Measurements from ENCODE around the gene TMEM94. TPM values are rescaled to one million over a fixed set of nuclear protein-coding genes. Genes with fewer than 3 reads are reported as not detected.

Gene TMEM94
- total and polyA plus RNA-seq, 2 of the 4 experiments (the other 2 are of a cell fraction) = 8.4 to 64.7 TPM

- no CpG with 5 or more reads among the region's 2 CpGs for WGBS, 2 experiments (ENCODE audit: extremely low coverage in 2 of 2, insufficient read length in 1 of 2)
- Histone ChIP-seq H2AK5ac (ENCODE audit: low read depth, low read length) (no peak overlapping the region), H3K14ac (replicated peaks; ENCODE audit: low read depth, low read length) (no peak overlapping the region), H3K9me1 (ENCODE audit: insufficient read depth, low read length) (peaks cover 6% of the 10 kb centered on the region), H3K27ac (ENCODE audit: insufficient read depth, low read length) (no peak overlapping the region), H2BK20ac (ENCODE audit: low read depth, low read length) (no peak overlapping the region), H3K56ac (ENCODE audit: extremely low read depth, insufficient read depth, low read length) (no peak overlapping the region), H2AFZ (replicated peaks; ENCODE audit: low read length, poor library complexity) (no peak overlapping the region), H2BK15ac (ENCODE audit: low read depth, low read length) (no peak overlapping the region), H4K8ac (ENCODE audit: low read depth in 2 of 2, low read length in 2 of 2) (no peak overlapping the region), H3K18ac (ENCODE audit: low read depth, low read length) (no peak overlapping the region), H3K36me3 (ENCODE audit: control insufficient read depth, insufficient read depth, low read length) (peaks cover 23% of the 10 kb centered on the region; the same call in 1 of the 2 replicates), H4K20me1 (ENCODE audit: insufficient read depth, low read length) (peaks cover 23% of the 10 kb centered on the region), H3K4me1 (ENCODE audit: control insufficient read depth, insufficient read depth, low read length) (peaks cover 10% of the 10 kb centered on the region), H3K4me2 (ENCODE audit: low read depth, low read length) (no peak overlapping the region), H3K4me3 (ENCODE audit: insufficient read depth, low read depth, low read length) (no peak overlapping the region), H3K27me3 (ENCODE audit: control insufficient read depth, insufficient read depth, low read length) (no peaks in the 10 kb centered on the region), H2AK9ac (replicated peaks; ENCODE audit: low read depth, low read length, poor library complexity) (no peak overlapping the region), H3K4ac (ENCODE audit: low read depth, low read length) (no peak overlapping the region), H3K23ac (ENCODE audit: low read depth, low read length) (no peak overlapping the region), H3K9ac (ENCODE audit: low read depth, low read length) (no peak overlapping the region), H4K91ac (ENCODE audit: insufficient read depth, low read depth, low read length) (no peak overlapping the region), H2BK5ac (ENCODE audit: low read depth, low read length, poor library complexity, severe bottlenecking) (no peak overlapping the region), H2BK120ac (ENCODE audit: low read depth, low read length) (no peak overlapping the region), H3K79me1 (ENCODE audit: low read depth in 1 of 2, low read length in 2 of 2) (peaks cover 16 to 44% of the 10 kb centered on the region in 2 experiments), H3K9me3 (ENCODE audit: control insufficient read depth, insufficient read depth, low read length) (no peaks in the 10 kb centered on the region), H4K5ac (ENCODE audit: low read depth, low read length) (no peak overlapping the region)
- BruUV-seq (replicated peaks) = no TSS peak
- ATAC-seq (ENCODE audit: low read depth) (no peak), DNase-seq (no peak)
- TF ChIP-seq CTCF (conservative IDR thresholded peaks at IDR 0.05; ENCODE audit: low read depth, low read length) = no peak
- no peak for TF ChIP-seq RFX5 (IDR thresholded peaks at IDR 0.05; ENCODE audit: low read depth, low read length)
- TF ChIP-seq MAZ (IDR thresholded peaks at IDR 0.05; ENCODE audit: borderline replicate concordance, low read depth, low read length) = no peak
- no peak for TF ChIP-seq CHD1 (IDR thresholded peaks at IDR 0.05; ENCODE audit: low read depth, low read length)
- no peak for TF ChIP-seq FOS (IDR thresholded peaks at IDR 0.05; ENCODE audit: low read depth, low read length)
- no peak for TF ChIP-seq SMC3 (IDR thresholded peaks at IDR 0.05; ENCODE audit: low read depth, low read length)
- intact Hi-C loops (cut with micrococcal nuclease) = no loop called here
- CTCF ChIA-PET = no interaction called here
- dilution Hi-C loops (cut with HindIII; ENCODE audit: low sequenced_read_pairs, unreplicated experiment) = no loop called here
- POLR2A ChIA-PET (ENCODE audit: unreplicated experiment) = no interaction called here
- in situ Hi-C loops (cut with MboI; ENCODE audit: low sequenced_read_pairs) = no loop called here
These were observed 16.8 kb downstream of the TMEM94 start for GRCh38 chr17:75473246-75473645.

All from IMR-90 (cell line).